Measurements from ENCODE around the gene EML1. TPM values are rescaled to one million over a fixed set of nuclear protein-coding genes. Genes with fewer than 3 reads are reported as not detected.

EML1 gene
- total RNA-seq, 2 donors from 2014 or later, result 23.6 to 34.6 TPM

- DNase-seq, result no peak
- H3K9me3 ChIP-seq, result no peaks in the 10 kb centered on the region
- H3K27me3 ChIP-seq, result no peaks in the 10 kb centered on the region
- WGBS, 2 donors, result 82 to 86% methylated on average over 13 of the region's 13 CpGs
- intact Hi-C loops (cut with DNase I), result no loop called here
- H3K36me3 ChIP-seq (replicated peaks in 1 of 2; ENCODE audit: insufficient read depth in 1 of 2, low read depth in 2 of 2), result no peaks in the 10 kb centered on the region
- ATAC-seq, result no peak
- H3K4me1 ChIP-seq, result no peaks in the 10 kb centered on the region
- no peak overlapping the region for H3K27ac ChIP-seq
- no peak overlapping the region for H3K4me3 ChIP-seq
- no peak for TF ChIP-seq CTCF (IDR thresholded peaks at IDR 0.05)
- TF ChIP-seq POLR2A (IDR thresholded peaks at IDR 0.05), result no peak
Measured at GRCh38 chr14:99802301-99803105, 9.3 kb downstream of the EML1 start.

- Histone ChIP-seq H3K36me3 (replicated peaks in 1 of 2; ENCODE audit: insufficient read depth in 1 of 2, low read depth in 2 of 2) (no peaks in the 10 kb centered on the region), H3K4me3 (no peak overlapping the region), H3K4me1 (no peaks in the 10 kb centered on the region), H3K27me3 (no peaks in the 10 kb centered on the region), H3K9me3 (no peaks in the 10 kb centered on the region), H3K27ac (no peak overlapping the region)
- 83% methylated on average over 14 of the region's 14 CpGs for WGBS, 2 donors
- no peak for ATAC-seq
- no peak for DNase-seq
- no peak for TF ChIP-seq CTCF (IDR thresholded peaks at IDR 0.05)
- no peak for TF ChIP-seq POLR2A (IDR thresholded peaks at IDR 0.05)
- intact Hi-C loops (cut with DNase I), result no loop called here
Measured at GRCh38 chr14:99803106-99803775, 10.0 kb downstream of the EML1 start.

GRCh38 chr14:99803803-99804202 is 10.6 kb downstream of the EML1 start:
- TF ChIP-seq POLR2A (IDR thresholded peaks at IDR 0.05) (no peak), CTCF (IDR thresholded peaks at IDR 0.05) (no peak)
- DNase-seq (no peak), ATAC-seq (no peak)
- 88% methylated on average over 6 of the region's 6 CpGs for WGBS, 2 donors
- Histone ChIP-seq H3K4me1 (no peaks in the 10 kb centered on the region), H3K36me3 (replicated peaks in 1 of 2; ENCODE audit: insufficient read depth in 1 of 2, low read depth in 2 of 2) (no peaks in the 10 kb centered on the region), H3K27ac (no peak overlapping the region), H3K27me3 (no peaks in the 10 kb centered on the region), H3K9me3 (no peaks in the 10 kb centered on the region), H3K4me3 (no peak overlapping the region)
- intact Hi-C loops (cut with DNase I), result no loop called here

- H3K4me3 ChIP-seq, result no peak overlapping the region
- intact Hi-C loops (cut with DNase I), result no loop called here
- WGBS, 2 donors, result 88 to 94% methylated on average over 12 of the region's 12 CpGs
- no peaks in the 10 kb centered on the region for H3K9me3 ChIP-seq
- no peak for TF ChIP-seq CTCF (IDR thresholded peaks at IDR 0.05)
- TF ChIP-seq POLR2A (IDR thresholded peaks at IDR 0.05), result no peak
- DNase-seq (no peak), ATAC-seq (no peak)
- H3K27me3 ChIP-seq, result no peaks in the 10 kb centered on the region
- H3K36me3 ChIP-seq (replicated peaks in 1 of 2; ENCODE audit: insufficient read depth in 1 of 2, low read depth in 2 of 2), result no peaks in the 10 kb centered on the region
- H3K4me1 ChIP-seq, result peaks cover 15% of the 10 kb centered on the region
- no peak overlapping the region for H3K27ac ChIP-seq
Measured at GRCh38 chr14:99805757-99806439, 12.7 kb downstream of the EML1 start.

Measured in body of pancreas (tissue), 4 donors.